Activated CD4-positive, CD25-positive, alpha-beta regulatory T cell treated with anti-CD3 and anti-CD28 coated beads, Interleukin-2, amount 50 U/mL, for 24 hours (primary cell): ENCODE data around the gene C16orf90.
"Not testable (repeated sequence)": the region's sequence is repeated elsewhere in the genome, so short reads cannot be mapped to it uniquely, and the experiment has no call there.

Experiments used
- ATAC-seq, 2 donors: fragments of 150-1000 bp; cut with Tn5 transposase; one replicate each; pipeline ENCODE4 v1.10.0; 2021; ENCODE audit warnings: mild to moderate bottlenecking in 1 of 2, moderate library complexity in 1 of 2

The C16orf90 gene

DNA sequence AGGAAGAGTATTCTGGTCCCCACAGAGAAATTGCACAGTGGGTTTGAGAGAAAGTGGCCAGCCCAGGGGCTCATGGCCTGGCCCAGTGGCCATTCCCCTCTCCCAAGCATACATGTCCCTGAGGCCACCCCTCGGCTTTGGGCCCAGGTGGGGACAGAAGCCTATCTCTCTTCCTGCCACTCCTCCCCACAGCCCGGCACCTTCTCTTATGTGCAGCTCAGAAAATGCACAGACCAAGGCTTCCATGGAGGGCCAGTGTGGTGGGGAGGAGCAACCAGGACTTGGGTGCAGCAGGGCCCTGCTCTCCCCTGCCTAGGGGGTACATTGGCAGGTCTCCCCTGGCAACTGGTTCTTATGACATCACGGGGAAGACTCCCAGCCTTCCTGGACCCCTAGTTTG, at the start of gene C16orf90:
Gene C16orf90 (minus strand): TSS at position 314 of the 400 bp plus-strand sequence. CDS start 68 bp downstream, at position 246.
- no peak for ATAC-seq

- ATAC-seq = no peak
Observed at GRCh38 chr16:3542601-3543373, 47.5 kb upstream of the C16orf90 start.

GRCh38 chr16:3541527-3542155, 46.4 kb upstream of the C16orf90 start:
- no peak for ATAC-seq

DNA sequence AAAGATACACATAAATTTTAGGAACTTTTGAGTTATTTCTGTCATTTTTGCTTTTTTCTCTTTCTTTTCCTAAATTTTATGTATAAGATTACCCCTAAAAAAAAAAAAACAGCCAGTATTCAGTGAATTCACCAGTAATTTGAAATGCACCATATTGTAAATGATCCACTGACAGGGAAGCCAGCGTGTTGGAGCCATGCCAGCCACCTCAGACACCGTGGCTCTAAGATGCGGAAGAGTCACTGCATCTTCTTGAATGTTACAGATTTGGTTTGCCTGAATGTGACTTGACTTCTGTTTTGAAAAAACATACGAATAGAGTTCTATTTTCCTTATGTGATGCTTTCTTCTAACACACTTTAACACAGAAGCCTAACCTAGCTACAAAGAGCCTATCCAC, 42.9 kb upstream of the C16orf90 start:
- ATAC-seq = no peak

- ATAC-seq = no peak
Observed at GRCh38 chr16:3536851-3537250, 41.6 kb upstream of the C16orf90 start.

GRCh38 chr16:3536271-3536731, 41.0 kb upstream of the C16orf90 start:
- ATAC-seq = no peak

GRCh38 chr16:3534126-3534525, 38.8 kb upstream of the C16orf90 start:
- no peak for ATAC-seq

DNA sequence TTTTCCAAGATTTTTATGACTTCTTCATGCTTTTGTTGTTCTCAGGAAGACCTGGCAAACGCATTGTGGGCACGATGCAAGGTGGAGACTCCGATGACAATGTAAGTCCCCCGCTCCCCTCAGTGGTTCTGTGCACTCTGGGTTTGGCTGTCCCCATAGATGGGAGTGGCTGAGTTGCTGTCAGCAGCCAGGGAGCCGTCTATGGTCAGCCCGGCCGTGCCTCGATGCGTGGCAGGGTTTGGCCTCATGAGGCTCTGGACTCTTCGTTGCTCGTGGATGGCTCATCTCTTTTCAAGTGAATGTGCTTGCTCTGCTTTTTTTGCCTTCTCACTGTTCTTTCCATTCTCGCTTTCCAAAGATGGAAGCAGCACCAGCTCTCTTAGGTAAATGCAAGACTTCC, 37.5 kb upstream of the C16orf90 start:
- ATAC-seq = no peak

DNA sequence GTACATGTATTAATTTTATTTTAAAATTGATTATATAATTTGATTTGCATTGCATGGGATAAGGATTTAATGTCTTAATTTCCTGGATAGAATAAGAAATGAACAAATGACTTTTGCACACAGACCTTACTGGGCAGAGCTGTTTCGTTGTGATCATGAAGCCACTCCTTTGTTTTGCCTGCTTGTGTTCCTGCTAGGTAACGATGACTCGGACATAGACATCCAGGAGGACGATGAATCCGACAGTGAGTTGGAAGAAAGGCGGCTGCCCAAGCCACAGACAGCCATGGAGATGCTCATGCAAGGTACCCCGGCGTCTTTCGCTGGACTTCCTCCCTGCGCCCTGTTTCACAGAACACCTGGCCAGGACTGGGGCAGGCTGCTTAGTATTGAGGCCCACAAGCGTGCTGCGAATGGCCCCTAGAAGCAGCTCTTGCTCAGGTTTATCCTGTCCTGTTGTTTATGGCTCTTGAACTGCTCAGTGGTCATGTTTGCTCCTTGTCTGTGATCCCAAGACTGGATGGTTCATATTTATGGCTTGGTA, 35.2 kb upstream of the C16orf90 start:
- ATAC-seq = no peak

DNA sequence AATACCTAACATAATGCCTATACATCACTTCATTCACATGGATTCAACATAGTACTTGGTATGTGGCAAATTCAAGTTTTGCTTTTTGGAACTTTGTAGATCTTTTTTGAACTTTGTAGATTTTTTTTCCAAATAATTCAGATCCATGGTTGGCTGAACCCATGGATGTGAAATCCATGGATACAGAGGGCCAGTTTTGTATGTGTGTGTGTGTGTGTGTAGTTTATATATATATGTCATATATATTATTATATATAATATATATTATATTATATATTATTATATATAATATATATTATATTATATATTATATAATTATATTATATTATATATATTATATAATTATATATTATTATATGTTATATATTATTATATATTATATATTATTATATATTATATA, 33.9 kb upstream of the C16orf90 start:
- no peak for ATAC-seq

DNA sequence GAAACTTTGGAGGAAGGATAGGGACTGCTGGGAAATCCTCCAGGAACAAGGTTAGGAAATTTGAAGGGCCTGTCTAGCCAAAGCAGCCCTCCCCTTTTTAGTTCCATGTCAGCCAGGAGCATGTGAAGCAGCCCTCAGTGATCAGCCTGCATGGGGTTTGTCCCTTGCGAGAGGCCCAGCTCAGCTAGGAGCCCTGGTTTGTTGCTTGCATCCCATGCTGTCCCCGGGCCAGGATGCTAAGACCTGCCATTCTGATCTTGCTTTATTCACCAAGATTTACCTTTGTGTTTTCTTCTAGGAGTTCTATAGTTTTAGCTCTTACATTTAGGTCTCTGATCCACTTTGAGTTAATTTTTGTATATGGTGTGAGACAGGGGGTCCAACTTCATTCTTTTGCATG, 33.1 kb upstream of the C16orf90 start:
- no peak for ATAC-seq

GRCh38 chr16:3527216-3527829, 32.0 kb upstream of the C16orf90 start:
- ATAC-seq = not testable (repeated sequence)

DNA sequence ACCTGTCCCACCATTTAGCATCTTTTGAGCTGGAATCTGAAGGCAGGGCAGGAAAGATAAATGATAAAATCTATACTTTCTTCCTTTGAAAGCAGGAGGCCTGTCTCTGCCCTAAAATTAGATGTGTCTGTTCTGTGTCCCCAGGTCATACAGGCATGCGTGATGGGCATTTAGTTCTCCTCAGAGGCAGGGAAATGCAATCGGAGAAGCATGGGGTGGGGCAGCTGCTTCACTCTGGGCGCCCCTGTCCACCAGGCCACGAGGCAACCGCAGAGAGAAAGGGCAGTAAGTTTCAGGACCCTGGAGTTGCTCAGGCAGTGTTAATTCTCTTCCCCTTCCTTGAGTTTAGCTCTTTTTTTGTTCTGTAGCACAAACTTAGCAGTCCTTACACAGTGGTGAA, 30.7 kb upstream of the C16orf90 start:
- no peak for ATAC-seq

DNA sequence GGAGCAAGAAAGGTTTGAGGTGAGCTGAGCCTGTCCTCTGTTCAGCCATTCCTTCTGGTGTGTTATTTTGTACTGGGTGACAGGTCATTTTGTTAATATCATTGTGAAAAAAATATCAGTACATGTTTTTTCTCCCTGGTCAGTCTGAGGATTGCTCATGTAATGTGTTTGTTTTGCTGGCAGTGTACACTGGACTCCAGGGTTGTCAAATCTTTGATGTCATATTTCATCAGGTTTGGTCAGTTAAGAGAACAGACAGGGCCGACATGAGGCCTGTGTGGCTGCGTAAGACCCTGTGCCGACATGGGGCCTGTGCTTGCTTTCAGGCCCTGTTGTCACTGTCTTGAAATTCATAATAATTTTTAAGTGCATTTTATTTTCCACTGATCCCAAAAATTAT, 28.0 kb upstream of the C16orf90 start:
- no peak for ATAC-seq

DNA sequence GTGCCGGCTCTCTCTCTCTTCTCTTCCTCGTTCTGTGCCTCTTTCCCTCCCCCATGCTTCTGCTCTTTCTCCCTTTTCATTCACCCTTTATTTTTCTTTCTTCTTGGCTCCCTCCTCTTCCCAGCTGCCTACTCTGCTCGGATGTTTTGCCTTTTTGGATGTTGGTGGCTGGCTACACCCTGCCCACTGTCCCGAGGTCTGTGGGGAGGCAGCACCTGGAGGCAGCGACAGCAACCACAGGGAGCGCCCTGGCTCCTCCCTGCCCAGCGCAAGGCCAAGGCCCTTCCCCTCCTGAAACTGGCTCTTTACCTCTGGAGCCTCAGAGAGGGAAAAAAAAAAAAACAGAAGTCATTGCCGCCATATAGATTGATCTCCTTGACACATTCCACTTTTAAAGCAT, 25.6 kb upstream of the C16orf90 start:
- no peak for ATAC-seq

GRCh38 chr16:3520413-3520812, 25.1 kb upstream of the C16orf90 start:
- ATAC-seq = no peak

- no peak for ATAC-seq
Observed at GRCh38 chr16:3519581-3519980, 24.3 kb upstream of the C16orf90 start.

DNA sequence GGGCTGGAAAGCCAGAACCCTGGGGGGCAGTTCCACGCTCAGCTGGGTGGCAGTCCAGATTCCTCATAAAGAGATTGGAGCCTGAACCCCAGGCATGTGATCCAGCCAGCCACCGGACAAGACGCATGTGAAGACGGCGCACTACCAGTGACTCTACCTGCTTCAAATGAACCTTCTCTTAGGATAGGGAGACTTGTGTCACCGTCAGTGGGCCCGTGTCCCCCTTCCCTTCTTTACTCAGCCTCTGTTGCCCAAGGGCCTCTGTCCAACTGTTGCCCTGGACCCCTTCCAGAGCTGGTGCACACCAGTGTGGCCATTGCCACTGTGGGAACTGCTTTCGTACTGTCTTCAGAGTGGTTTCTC, 23.7 kb upstream of the C16orf90 start:
- no peak for ATAC-seq

DNA sequence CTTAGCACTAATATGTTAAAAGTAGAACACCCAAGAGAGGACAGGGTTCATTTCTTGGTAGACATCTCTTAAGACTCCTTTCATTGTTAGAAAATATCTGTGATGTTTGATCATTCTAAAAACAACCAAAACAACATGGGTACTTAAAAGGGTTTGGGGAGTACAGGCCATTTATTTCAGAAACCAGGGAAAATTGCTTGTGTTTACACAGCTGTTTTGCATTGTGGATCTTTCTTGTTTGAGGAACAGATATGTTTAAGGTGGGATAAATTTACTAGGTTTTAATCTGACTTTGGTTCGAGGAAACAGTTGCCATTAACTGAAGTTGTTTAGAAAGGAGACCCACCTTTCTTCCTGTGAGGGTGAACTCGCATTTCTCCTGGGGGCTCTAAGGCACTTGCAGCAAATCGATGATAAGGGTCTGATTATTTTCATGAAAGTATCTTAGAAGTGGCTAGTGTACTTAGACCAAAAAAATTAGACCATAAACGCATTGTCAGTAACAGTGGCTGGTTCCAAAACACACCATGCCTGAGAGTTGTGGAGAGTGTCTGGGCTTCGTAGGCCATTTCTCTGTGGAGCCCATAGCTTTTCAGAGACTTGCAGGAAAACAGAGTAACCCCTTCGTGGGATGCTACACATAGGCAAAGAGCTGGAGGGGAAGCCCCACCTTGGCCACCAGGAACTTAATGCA, 23.1 kb upstream of the C16orf90 start:
- ATAC-seq = no peak

GRCh38 chr16:3515897-3516296, 20.6 kb upstream of the C16orf90 start:
- no peak for ATAC-seq

GRCh38 chr16:3514621-3515020, 19.3 kb upstream of the C16orf90 start:
- ATAC-seq = no peak

DNA sequence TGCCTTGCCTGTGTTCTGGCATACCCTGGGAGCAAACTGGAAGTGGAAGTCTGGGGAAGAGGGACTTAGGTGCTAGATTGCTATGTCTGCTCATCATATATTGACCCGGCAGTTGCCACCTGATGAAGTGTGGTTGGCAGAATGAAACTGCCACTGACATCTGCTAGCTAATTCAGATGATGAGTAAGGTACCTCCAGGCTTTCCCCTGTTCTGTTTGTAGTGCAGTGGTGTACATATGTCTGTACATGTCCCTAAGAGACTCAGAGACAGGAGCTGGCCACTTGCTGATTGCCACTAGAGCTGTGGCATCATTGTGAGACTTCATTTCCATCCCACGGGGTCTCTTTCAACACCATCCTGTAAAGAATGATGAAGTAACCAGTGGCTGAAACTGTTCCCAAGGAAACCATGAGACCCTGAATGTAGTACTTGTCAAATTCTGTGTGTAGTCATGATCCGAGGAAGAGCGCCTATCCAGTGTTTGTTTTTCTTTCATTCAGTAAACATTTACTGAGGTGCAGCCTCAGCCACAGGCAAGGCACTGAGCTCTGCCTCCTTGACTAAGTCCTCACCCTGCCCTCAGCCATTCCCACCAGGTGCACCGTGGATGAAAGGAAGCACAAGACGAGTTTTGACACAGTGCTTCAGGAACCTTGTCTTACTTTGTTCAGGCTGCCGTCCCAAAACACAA, 18.7 kb upstream of the C16orf90 start:
- ATAC-seq = no peak
